ENCODE measurements around the gene ESCO1.
"Not testable (repeated sequence)": the region's sequence is repeated elsewhere in the genome, so short reads cannot be mapped to it uniquely, and the experiment has no call there.

Gene ESCO1

DNA sequence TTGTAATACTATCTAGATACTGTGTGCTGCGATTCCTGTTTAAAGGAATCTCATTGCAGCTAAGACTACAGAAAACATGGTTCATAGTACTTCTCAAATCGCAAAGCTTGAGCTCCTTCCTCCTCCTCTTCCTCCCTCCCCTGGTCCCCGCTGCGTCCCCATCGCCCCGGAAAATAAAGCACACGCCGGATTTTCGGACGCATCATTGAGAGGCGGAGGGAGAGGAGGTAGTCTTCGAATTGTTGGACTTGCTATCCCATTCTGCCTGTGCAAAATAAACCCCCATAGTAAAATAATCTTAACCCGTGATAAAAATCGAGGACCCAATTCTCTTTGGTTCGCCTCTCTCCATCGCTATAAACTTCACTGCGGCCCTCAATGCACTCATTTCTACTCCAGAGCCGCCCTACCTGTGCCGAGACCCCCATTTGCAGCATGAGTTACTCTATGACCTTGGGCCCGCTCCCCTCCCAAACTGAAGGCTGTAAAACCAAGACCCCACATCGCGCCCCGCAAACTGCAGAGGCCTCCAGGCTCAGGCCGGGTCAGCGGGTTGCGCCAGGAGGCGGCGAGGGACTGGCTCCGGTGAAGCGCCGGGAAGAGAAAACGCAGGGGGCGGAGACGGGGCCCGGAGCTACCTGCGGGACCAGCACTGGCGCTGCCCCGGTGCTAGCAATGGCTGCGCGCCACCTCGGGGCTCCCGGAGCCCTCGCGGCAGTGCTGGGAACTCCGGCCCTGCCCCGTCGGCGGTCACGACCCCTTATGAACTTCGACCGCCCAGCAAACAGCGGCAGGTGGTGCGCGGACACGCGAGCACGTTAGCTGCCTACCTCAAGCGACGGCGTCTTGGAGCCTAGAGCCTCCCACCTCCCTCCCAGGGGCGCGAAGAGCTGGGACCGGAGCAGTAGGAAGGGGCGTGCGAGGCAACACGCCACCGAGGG is 649 bp downstream of the ESCO1 start:
- ATAC-seq (peak; percentile 63), DNase-seq (peak; percentile 27)
- Mint-ChIP-seq H3K9me3 (no peaks in the 10 kb centered on the region), H3K4me1 (peaks cover 47% of the 10 kb centered on the region), H3K36me3 (ENCODE audit: low read depth) (peaks cover 4% of the 10 kb centered on the region), H3K4me3 (peak overlapping the region; percentile 95), H3K27me3 (peaks cover 2% of the 10 kb centered on the region), H3K27ac (peak overlapping the region; percentile 93)

DNA sequence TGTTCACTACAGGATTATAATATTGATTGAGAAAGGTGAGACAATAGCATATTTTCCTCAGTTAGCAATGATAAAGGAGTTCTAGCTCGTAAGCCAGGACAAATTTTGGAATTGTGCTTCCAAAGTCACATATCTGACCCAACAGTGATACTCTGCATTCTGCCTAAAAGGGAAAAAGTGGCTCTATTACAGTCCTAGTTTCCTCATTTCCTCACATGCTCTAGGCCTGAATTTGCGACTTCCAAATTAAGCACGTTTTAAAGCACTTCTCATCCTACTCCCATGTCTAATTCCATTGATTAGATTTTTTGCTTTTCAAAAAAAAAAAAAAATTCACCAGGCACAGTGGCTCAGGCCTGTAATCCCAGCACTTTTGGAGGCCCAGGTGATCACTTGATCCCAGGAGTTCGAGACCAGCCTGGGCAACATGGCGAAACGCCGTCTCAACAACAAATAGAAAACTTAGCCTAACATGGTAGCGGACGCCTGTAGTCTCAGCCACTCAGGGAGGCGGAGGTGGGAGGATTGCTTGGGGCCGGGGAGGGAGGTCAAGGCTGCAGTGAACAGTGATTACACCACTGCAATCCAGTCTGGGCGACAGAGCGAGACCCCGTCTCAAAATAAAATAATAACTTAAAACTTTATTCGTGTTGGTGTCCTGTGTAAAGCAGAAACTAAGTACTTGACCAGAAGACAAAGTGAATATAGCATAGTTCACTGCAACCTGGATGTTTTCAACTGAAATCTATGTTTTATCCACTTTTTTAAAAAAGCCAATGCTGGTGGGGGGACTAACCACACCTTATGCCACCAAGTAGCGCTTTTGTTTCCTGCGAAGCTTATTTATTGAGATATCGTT is 1.5 kb downstream of the ESCO1 start:
- peaks cover 7% of the 10 kb centered on the region for H3K36me3 Mint-ChIP-seq (ENCODE audit: low read depth)
- ATAC-seq (no peak), DNase-seq (peak; percentile 6)
- H3K4me3 Mint-ChIP-seq, result peak overlapping the region; percentile 95
- H3K9me3 Mint-ChIP-seq, result no peaks in the 10 kb centered on the region
- H3K4me1 Mint-ChIP-seq, result peaks cover 50% of the 10 kb centered on the region
- H3K27ac Mint-ChIP-seq, result peak overlapping the region; percentile 93
- peaks cover 2% of the 10 kb centered on the region for H3K27me3 Mint-ChIP-seq

DNA sequence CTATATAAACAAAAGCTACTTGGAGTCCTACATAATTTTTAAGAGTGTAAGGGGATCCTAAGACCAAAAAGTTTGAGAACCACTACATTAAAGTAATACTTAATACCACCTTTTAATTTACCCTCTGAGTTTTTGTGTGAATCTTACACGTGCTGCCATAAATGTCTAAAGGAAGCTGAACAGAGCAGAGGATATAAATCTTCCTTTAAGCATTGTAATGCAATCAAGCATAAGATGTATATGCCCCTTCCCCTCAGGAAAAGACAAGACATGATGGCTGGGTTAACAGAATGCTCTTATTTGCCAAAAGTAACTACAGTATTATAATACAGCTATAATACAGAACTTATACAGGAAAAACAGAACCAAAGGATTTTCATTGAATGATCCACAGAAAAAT is 2.9 kb downstream of the ESCO1 start:
- peaks cover 2% of the 10 kb centered on the region for H3K27me3 Mint-ChIP-seq
- no peak for ATAC-seq
- H3K9me3 Mint-ChIP-seq, result no peaks in the 10 kb centered on the region
- H3K4me1 Mint-ChIP-seq, result peaks cover 54% of the 10 kb centered on the region
- peak overlapping the region; percentile 25 for H3K4me3 Mint-ChIP-seq
- no peak for DNase-seq
- H3K27ac Mint-ChIP-seq, result peak overlapping the region; percentile 43
- peaks cover 13% of the 10 kb centered on the region for H3K36me3 Mint-ChIP-seq (ENCODE audit: low read depth)

DNA sequence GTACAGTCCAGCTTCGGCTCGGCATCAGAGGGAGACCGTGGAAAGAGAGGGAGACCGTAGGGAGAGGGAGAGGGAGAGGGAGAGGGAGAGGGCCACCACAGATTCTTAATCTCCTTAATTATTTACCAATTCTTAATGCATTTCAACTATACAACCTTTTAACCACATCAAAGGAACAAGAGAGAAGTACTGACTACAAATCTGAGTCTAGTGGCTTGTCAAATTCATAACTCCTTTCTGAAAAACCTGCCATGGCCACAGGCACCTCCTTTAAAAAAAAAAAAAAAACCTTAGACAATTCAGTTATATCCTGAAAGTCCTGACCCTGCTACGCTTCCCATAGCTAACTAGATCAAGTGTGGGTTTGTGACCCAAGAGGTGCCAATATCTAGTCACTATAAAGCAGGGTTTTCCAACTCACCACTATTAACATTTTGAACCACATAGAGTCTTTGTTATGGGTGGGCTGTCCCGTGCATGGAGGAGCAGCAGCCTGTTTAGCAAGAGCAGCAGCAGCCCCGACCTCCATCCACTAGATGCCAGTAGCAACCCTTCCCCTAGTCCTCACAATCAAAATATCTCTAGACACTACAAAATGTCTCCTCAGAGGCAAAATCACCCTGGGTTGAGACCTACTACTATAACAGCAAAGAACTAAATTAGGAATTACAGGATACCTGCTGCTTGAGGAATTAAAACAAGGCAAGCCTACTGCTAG is 6.8 kb downstream of the ESCO1 start:
- H3K9me3 Mint-ChIP-seq, result no peaks in the 10 kb centered on the region
- no peak overlapping the region for H3K4me3 Mint-ChIP-seq
- no peak overlapping the region for H3K27ac Mint-ChIP-seq
- no peaks in the 10 kb centered on the region for H3K27me3 Mint-ChIP-seq
- H3K36me3 Mint-ChIP-seq (ENCODE audit: low read depth), result peaks cover 18% of the 10 kb centered on the region
- ATAC-seq (peak; percentile 65), DNase-seq (no peak)
- peaks cover 37% of the 10 kb centered on the region for H3K4me1 Mint-ChIP-seq

DNA sequence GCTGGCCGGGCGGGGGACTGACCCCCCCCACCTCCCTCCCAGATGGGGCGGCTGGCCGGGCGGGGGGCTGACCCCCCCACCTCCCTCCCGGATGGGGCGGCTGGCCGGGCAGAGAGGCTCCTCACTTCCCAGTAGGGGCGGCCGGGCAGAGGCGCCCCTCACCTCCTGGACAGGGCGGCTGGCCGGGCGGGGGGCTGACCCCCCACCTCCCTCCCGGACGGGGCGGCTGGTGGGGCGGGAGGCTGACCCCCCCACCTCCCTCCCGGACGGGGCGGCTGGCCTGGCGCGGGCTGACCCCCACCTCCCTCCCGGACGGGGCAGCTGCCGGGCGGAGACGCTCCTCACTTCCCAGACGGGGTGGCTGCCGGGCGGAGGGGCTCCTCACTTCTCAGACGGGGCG is 8.1 kb downstream of the ESCO1 start:
- H3K27me3 Mint-ChIP-seq, ATAC-seq, DNase-seq, H3K9me3 Mint-ChIP-seq, H3K4me3 Mint-ChIP-seq, H3K27ac Mint-ChIP-seq: not testable (repeated sequence)
- Mint-ChIP-seq H3K36me3 (ENCODE audit: low read depth) (peaks cover 21% of the 10 kb centered on the region), H3K4me1 (peaks cover 27% of the 10 kb centered on the region)

DNA sequence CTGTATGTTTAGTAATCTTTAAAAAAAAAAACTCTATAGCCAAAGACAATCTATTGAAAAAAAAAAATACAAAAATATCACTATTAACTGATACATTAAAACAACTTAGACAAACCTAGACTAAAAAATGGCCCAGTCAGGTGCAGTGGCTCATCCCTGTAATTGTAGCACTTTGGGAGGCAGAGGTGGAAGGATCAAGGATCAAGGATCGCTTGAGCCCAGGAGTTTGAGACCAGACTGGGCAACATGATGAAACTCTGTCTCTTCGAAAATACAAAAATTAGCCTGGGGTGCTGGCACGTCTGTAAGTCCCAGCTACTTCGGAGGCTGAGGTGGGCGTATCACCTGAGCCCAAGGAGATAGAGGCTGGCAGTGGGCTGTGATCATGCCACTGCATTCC is 16.1 kb downstream of the ESCO1 start:
- Mint-ChIP-seq H3K36me3 (ENCODE audit: low read depth) (peaks cover 8% of the 10 kb centered on the region), H3K4me3 (no peak overlapping the region), H3K4me1 (peaks cover 10% of the 10 kb centered on the region), H3K9me3 (no peaks in the 10 kb centered on the region), H3K27me3 (no peaks in the 10 kb centered on the region), H3K27ac (no peak overlapping the region)
- DNase-seq (no peak), ATAC-seq (no peak)

DNA sequence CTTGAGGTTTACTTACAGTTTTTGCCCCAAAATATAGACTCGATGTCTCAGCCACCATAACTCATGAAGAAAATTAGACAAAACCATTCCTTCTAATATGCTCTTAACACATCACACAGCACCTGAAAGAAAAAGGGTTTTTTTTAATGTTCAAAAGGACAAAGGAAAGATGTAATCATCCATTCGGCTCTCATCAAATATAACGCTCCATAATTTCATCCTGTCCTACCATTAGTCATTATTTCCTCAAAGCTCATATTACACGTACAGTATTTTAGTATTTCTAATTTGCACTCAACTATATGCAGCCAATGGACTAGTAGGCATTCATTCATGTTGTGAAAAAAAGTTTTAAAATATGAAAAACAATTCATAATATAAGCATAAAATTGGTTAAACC is 24.8 kb downstream of the ESCO1 start:
- H3K27me3 Mint-ChIP-seq, result no peaks in the 10 kb centered on the region
- H3K9me3 Mint-ChIP-seq, result no peaks in the 10 kb centered on the region
- no peak overlapping the region for H3K27ac Mint-ChIP-seq
- DNase-seq (no peak), ATAC-seq (no peak)
- H3K4me1 Mint-ChIP-seq, result peaks cover 2% of the 10 kb centered on the region
- peaks cover 47% of the 10 kb centered on the region for H3K36me3 Mint-ChIP-seq (ENCODE audit: low read depth)
- no peak overlapping the region for H3K4me3 Mint-ChIP-seq

DNA sequence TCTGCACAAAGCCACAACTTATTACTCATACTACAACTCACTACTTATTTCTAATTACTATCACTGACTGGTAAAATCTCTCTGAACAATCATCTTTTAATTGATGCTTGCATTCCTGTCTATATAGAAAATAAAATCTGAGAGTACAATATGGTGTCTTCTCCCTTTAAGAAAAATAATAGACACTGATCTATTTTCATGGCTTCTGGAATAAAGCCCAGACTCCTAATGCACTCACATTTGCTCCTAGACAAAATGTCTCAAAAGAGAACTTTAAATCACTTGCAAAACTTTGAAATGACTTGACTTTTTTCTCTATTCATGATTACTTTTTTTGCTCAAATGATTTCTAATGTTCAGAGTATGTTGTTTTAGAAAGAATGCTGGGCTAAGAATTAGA is 28.7 kb downstream of the ESCO1 start:
- no peak overlapping the region for H3K27ac Mint-ChIP-seq
- peaks cover 48% of the 10 kb centered on the region for H3K36me3 Mint-ChIP-seq (ENCODE audit: low read depth)
- no peak overlapping the region for H3K4me3 Mint-ChIP-seq
- no peak for DNase-seq
- ATAC-seq, result no peak
- no peaks in the 10 kb centered on the region for H3K9me3 Mint-ChIP-seq
- H3K4me1 Mint-ChIP-seq, result no peaks in the 10 kb centered on the region
- H3K27me3 Mint-ChIP-seq, result no peaks in the 10 kb centered on the region

DNA sequence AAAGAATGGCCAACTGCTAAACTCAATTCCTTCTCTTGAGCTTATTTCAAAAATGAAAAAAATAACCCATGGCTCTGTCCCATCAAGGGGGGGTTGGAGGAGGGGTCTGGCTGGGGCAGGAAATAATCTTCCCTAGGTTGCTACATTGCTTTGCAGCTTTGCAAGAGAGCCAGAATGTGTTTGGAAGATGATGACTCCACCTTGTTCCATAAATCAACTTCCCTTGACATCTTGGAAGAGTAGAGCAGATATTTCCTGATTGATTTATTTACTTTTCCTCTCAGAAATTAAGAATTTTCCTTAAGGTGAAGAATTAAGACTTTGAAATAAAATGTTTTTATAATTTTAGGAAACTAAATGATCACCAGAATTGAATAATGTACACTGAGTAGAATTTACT is 41.3 kb downstream of the ESCO1 start:
- no peak overlapping the region for H3K4me3 Mint-ChIP-seq

DNA sequence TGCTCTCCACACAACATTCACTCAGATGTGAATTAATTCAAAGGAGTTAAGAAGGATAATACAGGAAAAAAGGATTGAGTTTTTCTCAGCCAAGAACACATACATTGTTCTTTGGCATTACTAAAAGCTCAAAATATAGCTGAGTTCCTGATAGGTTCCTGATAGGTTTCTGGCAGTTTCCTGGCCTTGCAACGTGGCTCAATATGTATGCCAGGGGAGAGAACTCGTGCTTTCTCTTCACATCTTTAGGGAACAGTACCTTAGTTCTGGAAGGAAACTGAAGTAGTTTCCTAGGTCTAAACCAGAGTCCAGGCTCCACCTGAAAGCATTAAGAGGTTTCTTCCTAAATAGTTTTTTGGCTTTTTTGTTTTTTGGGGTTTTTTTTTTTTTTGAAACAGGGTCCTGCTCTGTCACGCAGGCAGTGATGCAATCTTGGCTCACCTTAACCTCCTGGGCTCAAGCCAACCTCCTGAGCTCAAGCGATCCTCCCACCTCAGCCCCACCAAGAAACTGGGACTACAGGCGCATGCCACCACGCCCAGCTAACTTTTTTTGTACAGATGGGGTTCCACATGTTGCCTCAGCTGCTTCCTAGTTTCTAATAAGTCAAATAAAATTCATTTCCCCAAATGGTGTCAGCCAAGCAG is 42.8 kb downstream of the ESCO1 start:
- H3K27ac Mint-ChIP-seq, result no peak overlapping the region
- H3K36me3 Mint-ChIP-seq (ENCODE audit: low read depth), result peaks cover 25% of the 10 kb centered on the region
- H3K9me3 Mint-ChIP-seq, result peaks cover 5% of the 10 kb centered on the region
- no peak overlapping the region for H3K4me3 Mint-ChIP-seq
- peaks cover under 1% of the 10 kb centered on the region for H3K4me1 Mint-ChIP-seq
- ATAC-seq (no peak), DNase-seq (no peak)
- no peaks in the 10 kb centered on the region for H3K27me3 Mint-ChIP-seq

More for the DNA sequence above, 41.3 kb downstream of the ESCO1 start:
- DNase-seq (no peak), ATAC-seq (no peak)
- Mint-ChIP-seq H3K27ac (no peak overlapping the region), H3K36me3 (ENCODE audit: low read depth) (peaks cover 28% of the 10 kb centered on the region), H3K27me3 (no peaks in the 10 kb centered on the region), H3K9me3 (no peaks in the 10 kb centered on the region), H3K4me1 (no peaks in the 10 kb centered on the region)

DNA sequence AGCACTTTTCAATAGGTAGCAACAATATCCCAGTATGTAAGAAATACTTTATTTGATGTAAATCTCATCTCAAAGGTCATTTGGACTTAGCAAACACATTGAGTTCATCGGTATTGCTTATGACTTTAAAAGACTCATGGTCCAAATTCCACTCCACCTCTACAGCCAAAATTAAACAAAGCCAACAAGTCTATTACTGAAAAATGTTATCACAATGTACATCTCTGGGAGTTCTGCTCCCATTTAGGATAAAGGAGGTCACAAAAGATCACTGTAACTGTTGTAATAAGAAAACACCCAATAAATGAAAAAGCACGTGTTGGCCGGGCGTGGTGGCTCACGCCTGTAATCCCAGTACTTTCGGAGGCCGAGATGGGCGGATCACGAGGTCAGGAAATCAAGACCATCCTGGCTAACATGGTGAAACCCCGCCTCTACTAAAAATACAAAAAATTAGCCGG is 50.0 kb downstream of the ESCO1 start:
- Mint-ChIP-seq H3K4me3 (no peak overlapping the region), H3K27ac (no peak overlapping the region), H3K4me1 (peaks cover 13% of the 10 kb centered on the region), H3K9me3 (peaks cover 10% of the 10 kb centered on the region), H3K27me3 (no peaks in the 10 kb centered on the region), H3K36me3 (ENCODE audit: low read depth) (peaks cover 47% of the 10 kb centered on the region)
- DNase-seq (no peak), ATAC-seq (no peak)

DNA sequence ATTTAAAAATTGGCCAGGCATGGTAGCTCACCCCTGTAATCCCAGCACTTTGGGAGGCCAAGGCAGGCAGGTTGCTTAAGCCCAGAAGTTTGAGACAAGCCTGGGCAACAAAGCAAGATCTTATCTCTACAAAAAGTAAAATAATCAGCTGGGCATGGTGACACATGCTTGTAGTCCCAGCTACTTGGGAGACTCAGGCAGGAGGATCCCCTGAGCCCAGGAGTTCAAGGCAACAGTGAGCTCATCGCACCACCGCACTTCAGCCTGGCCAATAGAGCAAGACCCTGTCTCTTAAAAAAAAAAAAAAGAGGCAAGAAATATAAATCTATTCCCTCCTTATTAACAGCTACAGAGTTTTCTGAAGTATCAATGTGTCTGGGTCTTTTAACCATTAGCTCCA is 51.9 kb downstream of the ESCO1 start:
- no peak for ATAC-seq
- Mint-ChIP-seq H3K4me3 (no peak overlapping the region), H3K36me3 (ENCODE audit: low read depth) (peaks cover 44% of the 10 kb centered on the region)

DNA sequence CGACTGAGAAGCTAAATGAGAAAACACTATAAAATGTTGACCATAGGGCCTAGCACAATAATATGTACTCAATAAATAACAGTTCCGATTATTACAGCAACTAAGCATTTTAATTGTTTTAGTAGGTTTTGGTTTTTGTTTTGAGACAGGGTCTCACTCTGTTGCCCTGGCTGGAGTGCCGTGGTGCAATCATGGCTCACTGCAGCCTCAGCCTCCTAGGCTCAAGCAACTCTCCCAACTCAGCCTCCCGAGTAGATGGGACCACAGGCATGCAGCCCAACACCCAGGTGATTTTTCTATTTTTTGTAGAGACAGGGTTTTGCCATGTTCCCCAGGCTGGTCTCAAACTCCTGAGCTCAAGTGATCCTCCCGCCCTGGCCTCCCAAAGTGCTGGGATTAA is 54.1 kb downstream of the ESCO1 start:
- no peaks in the 10 kb centered on the region for H3K27me3 Mint-ChIP-seq
- H3K27ac Mint-ChIP-seq, result no peak overlapping the region
- H3K4me1 Mint-ChIP-seq, result no peaks in the 10 kb centered on the region
- H3K36me3 Mint-ChIP-seq (ENCODE audit: low read depth), result peaks cover 38% of the 10 kb centered on the region
- H3K9me3 Mint-ChIP-seq, result no peaks in the 10 kb centered on the region
- no peak overlapping the region for H3K4me3 Mint-ChIP-seq
- DNase-seq, result no peak
- no peak for ATAC-seq

More for the DNA sequence above, 51.9 kb downstream of the ESCO1 start:
- no peak overlapping the region for H3K27ac Mint-ChIP-seq
- H3K27me3 Mint-ChIP-seq, result no peaks in the 10 kb centered on the region
- DNase-seq, result no peak
- H3K4me1 Mint-ChIP-seq, result peaks cover 13% of the 10 kb centered on the region
- H3K9me3 Mint-ChIP-seq, result peaks cover 6% of the 10 kb centered on the region

DNA sequence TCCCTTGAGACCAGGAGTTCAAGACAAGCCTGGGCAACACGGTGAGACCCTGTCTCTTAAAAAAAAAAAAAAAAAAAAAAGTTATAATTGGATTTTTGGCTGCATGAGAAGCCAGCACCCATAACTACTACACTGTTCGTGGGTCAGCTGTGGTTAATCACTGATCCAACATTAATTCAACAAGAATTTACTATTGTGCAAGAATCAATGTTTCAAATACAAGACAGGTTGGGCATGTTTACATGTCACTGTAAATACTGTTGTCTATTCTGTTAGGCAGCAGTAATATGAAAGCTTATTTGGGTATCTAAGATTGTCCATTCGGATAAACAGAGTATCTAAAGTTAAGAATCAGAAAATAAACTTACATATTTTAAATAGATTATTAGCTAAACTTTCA is 62.3 kb downstream of the ESCO1 start:
- Mint-ChIP-seq H3K4me1 (no peaks in the 10 kb centered on the region), H3K36me3 (ENCODE audit: low read depth) (peaks cover 30% of the 10 kb centered on the region), H3K9me3 (no peaks in the 10 kb centered on the region), H3K27me3 (no peaks in the 10 kb centered on the region), H3K4me3 (no peak overlapping the region), H3K27ac (no peak overlapping the region)
- no peak for DNase-seq
- ATAC-seq, result no peak

Measured in activated naive CD8-positive, alpha-beta T cell treated with anti-CD3 and anti-CD28 coated beads, Interleukin-2, amount 50 U/mL, for 24 hours (primary cell).